A549 treated with dexamethasone at 1 μM for 4 hours (cell line): ENCODE measurements around the gene NPY2R. TPM values are rescaled to one million over a fixed set of nuclear protein-coding genes. Genes with fewer than 3 reads are reported as not detected.

Experiments used
- total RNA-seq: library from RNA; stranded (reverse); fragments of 200-300 nt; extraction: Qiagen RNA extraction; gene quantifications from 5 replicates; pipeline ENCODE4 v1.2.3, GENCODE V29; 2022

The NPY2R gene
- 0.04 TPM in 1 of 5 replicates, not detected in the others for total RNA-seq

GRCh38 chr4:155208258-155209054 lies at the start of gene NPY2R:
NPY2R (plus strand) TSS chr4:155208636; CDS start chr4:155213940, 5,304 bp downstream.

Other genes with a start within 250 kb of the NPY2R start
- gene MAP9, start 168.3 kb downstream of the NPY2R start, total RNA-seq = 4.2 to 6.5 TPM (median 5.6 TPM) in 5 replicates